Loucy (cell line): ENCODE results near the gene PSMD11.

Experiments used
- CTCF ChIP-seq: fragments of 200-600 bp; sonication (generic); conservative IDR thresholded peaks from 2 replicates; pipeline ENCODE4 v1.5.1; 2014; ENCODE audit warnings: mild to moderate bottlenecking, antibody characterized with exemption, low read length
- EZH2phosphoT487 ChIP-seq: fragments of 200-600 bp; IDR thresholded peaks from 2 replicates; pipeline ENCODE4 v1.6.1; 2018; ENCODE audit warnings: antibody characterized with exemption, mild to moderate bottlenecking, moderate library complexity, borderline replicate concordance

DNA sequence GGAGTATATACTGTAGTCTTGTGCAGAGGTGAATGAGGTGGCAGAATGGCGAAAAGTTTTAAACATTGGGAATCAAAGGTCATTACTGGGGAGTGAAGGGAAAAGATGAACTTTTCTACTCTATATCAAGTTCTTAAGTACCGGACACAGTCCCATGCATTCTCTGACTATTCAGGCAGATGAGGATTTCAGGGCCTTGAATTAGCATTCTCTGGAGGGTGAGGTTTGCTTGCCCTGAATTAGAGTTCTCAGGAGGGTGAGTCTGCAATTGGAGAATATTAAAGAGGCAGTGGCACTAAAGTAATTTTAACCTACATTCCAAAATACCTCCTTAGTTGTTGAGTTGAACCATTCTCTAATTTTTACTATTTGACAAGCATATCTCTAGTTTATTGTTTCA lies 9.1 kb downstream of the PSMD11 start:
- TF ChIP-seq CTCF (no peak), EZH2phosphoT487 (no peak)
